ENCODE measurements around the gene TLL1.
A peak's percentile ranks its signal among the peaks of the same experiment; 100 is the strongest.

Gene TLL1

GRCh38 chr4:165872461-165873297, at the start of gene TLL1:
Gene TLL1 (plus strand): TSS chr4:165873237. CDS start chr4:165873905, 668 bp downstream.
- no peak for DNase-seq

GRCh38 chr4:165826166-165826565, 46.9 kb upstream of the TLL1 start:
- DNase-seq: no peak

DNA sequence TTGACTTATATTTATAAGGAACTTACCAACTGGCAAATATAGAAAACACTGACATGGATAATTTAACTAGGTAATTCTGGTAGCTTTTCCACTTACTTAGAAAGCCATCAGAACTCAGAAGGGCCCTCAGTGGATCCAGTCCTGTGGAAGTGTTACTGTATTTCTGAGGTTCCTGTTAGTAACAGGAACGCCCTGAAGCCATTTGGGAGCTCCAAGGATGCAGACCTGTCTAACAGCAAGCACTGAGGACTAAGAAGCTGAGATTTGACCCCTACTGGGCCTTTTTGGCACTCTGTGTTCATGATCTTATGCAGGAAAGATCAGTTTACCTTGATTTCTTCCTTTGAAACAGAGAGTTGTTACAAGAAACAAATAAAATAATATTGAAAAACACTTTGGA, 46.0 kb upstream of the TLL1 start:
- no peak for DNase-seq

- no peak for DNase-seq
These were observed 44.1 kb upstream of the TLL1 start for GRCh38 chr4:165828928-165829327.

DNA sequence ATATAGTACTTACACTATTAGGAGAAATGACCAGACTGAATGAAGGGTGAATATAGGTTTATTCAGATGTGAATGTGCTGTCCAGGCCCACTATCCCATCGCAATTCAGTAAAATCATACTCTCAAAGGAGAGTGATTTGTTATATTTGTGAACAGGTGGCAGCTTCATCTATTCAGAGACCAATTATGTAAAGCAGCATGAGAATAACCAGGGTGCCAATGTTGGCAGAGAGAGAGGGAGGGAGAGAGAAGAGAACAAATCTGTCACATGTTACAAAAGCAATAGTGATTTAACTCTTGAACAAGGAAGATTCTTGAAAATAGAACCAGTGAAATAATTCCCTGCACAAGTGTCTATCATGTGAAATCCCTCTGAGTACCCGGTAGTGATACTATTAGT, 38.9 kb upstream of the TLL1 start:
- peak; percentile 24 for DNase-seq

- no peak for DNase-seq
These were observed 34.5 kb upstream of the TLL1 start for GRCh38 chr4:165838575-165838974.

GRCh38 chr4:165839615-165840333, 33.3 kb upstream of the TLL1 start:
- DNase-seq: no peak

DNA sequence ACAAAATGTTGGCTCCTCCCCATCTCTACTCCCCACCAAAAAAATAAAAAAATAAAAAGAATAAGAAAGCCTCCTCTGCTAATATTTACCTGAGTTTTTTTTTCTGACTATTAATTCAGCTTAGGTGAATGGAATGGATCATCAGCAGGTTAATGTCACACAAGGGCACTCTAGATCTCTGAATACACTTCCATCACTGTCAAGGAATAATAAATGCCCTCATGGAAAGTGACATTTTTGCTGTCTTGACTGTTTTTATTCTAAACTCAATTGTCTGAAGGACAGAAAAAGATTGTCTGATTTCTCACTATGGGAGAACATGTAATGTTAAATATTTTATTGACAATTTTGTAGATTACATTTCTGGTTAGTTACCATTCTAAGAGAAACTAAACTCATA, 30.4 kb upstream of the TLL1 start:
- DNase-seq: no peak

DNA sequence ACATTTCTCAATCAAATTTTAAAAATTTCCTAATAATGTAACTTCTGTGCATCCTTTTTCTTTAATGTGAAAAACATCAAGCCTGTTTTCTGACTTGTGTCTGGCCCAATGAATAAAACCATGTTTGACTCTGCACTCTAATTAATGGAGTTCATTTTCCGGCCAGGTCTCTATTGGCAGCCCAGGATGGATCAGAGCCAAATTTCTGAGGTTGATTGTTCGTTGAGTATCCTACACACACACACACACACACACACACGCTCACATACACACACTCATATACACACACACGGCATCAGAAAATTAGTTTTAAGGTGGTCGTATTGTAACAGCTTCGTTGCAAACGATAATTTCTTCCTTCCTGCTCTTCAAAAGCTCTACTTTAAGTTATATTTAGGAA, 28.9 kb upstream of the TLL1 start:
- DNase-seq: peak; percentile 57

DNA sequence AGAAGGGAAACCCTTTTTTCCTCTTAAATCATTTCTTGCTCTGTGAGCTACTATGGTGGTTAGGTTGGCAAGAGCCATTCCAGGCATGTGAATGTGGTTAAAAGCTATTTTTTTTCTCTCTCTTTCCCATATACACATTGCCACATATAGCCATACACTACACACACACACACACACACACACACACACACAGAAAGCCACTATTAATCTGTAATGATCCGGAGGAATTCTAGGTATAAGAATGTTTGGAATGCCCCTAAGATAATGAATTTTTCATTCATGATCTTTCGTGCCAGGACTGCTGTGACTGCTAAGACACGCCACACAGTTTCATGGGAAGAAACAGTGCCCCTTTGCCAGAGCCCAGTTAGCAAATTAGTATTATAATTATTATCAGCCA, 21.8 kb upstream of the TLL1 start:
- no peak for DNase-seq

DNA sequence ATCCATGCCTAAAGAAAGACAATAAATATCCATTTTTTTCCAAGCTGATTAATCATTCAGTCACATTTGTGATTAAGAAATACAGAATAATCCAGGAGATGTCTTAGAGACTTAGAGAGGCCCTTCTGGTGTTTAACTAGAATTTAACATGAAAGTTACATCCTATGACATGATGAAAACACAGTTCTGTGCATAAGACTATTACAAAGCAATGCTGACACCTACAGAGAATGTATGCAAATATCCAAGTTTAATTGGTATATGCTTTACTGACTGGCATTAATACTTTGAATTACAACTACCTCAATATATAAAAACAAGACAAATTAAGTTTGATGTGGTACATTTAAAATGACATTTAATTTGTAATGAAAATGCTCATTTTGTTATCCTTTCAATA, 17.8 kb upstream of the TLL1 start:
- DNase-seq: no peak

GRCh38 chr4:165861363-165861762, 11.7 kb upstream of the TLL1 start:
- no peak for DNase-seq

DNA sequence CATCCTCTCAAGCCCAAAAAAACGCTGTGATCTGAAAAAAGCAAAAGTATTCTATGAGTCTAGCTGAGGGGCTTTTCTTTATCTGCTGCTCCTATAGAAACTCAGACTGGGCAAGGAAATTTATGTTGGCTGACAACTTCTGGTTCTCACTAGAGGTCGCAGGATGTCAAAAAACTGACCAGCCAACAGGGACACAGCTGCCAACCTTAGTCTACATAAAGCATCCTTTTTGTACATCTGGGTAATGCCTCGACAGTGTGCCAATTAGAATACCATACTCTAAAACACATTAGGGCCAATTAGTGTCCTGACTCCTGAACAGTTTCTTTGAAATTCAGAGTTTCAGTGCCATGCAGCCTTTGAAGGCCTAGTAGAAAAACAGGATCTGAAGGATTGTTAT, 8.8 kb upstream of the TLL1 start:
- DNase-seq: no peak

DNA sequence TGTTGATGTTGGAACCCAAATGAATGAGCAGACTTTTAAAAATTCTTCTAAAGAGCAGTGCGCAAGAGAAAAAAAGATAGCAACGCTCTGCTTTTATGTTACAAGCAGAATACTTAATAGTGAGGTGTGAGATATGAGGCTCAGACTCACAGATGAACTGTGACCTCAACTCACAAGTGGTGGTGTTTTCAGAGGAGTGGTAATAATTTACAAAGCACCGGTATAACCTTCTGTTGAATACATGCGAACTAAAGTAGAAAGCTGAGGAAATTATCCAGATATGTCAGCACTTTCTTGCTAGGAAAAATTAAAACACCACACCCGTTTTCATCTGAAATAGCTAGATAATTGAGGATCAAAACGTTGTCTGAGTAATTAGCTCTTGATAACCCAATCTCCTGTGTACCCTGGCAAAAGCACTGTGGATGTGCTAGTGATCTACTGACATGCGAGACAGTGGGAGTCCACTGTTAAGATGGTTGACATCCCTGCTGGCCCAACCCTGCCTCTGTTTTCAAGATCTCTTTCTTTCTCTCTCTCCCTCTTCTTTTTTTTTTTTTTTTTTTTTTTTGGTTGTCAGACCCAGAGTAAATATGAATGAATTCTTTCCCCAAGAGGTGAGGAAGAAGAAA, 6.9 kb upstream of the TLL1 start:
- DNase-seq: no peak

GRCh38 chr4:165867961-165868360, 5.1 kb upstream of the TLL1 start:
- DNase-seq: no peak

GRCh38 chr4:165873298-165874071, 448 bp downstream of the TLL1 start:
- DNase-seq: peak; percentile 21

DNA sequence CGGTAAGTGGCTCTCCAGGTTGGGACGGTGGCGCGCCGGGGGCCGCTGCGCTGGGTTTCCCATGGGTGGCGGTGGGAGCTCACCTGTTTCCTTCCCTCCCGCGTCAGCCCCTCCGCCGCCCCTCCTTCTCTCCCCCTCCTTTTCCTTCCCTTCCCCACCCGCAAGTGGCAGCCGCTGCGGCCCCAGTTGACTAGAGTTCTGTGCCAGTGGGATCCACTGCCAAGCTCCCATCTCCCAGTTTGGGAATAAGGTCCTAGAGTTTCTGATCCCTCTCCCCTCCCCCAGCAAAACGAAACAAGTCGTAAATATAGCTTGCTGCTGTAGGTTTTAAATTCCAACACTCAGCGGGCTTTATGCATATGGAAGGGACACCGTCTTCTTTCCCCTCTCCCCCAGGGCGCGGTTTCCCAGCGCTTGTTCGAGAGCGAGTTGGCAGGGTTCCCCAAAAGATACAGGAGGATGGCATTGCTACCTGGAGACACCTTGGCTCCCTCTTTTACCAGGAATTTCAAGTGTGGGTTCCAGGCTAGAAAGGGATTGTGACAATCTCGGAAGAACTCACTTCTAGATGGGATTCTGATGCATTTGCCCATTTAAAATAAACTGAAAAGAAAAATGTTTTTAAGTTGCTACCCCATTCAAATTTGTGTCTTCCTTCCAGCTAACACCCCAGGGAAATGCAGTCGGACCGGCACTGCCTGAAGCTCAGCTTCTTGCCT, 1.2 kb downstream of the TLL1 start:
- DNase-seq: no peak

- no peak for DNase-seq
These were observed 1.8 kb downstream of the TLL1 start for GRCh38 chr4:165874791-165875371.

DNA sequence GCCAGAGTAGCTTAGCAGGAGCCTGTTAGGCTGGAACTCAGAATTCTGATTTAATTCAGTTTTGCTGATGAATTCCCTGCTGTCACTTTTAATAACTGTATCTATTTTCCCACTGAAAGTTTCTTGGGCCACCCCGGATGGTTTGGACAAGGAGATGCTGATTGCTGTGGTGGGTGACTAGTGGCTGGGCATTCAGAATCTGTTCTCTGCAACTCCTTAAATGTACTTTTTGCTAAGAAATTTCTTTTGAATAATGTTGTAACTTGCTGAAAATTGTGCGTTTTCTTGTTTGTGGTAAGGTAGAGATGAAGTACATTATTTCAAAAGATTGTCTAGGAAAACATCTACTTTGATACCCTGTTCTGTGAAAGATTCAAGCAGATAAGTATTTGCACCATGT, 2.4 kb downstream of the TLL1 start:
- DNase-seq: no peak

DNA sequence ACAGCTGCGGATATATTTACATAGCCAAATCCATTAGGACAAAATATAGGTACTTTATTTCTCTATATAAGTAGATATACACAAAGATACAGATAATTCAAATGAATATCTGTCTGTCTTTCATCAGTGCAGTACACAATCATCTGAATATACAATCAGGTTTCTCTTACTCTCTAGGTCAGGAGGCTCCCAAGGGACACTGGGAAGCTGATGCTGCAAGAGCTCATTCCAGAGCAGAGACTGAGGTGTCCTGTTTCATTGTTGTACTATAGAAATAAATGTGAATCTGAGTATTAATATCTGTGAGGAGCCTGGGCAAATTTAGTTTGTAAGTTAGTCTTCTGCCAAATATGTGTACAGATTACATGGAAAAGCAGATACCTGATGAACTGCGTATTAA, 4.2 kb downstream of the TLL1 start:
- DNase-seq: no peak

GRCh38 chr4:165879641-165880040, 6.6 kb downstream of the TLL1 start:
- DNase-seq: no peak

GRCh38 chr4:165894159-165894558, 21.1 kb downstream of the TLL1 start:
- DNase-seq: no peak
